SHP77 (cell line): Measurements from ENCODE around the gene KCNJ2.

Experiments
- DNase-seq, 2 experiments: peaks; one replicate each; lab custom pipeline; 2025; lab: John Stamatoyannopoulos, UW

Gene KCNJ2

DNA sequence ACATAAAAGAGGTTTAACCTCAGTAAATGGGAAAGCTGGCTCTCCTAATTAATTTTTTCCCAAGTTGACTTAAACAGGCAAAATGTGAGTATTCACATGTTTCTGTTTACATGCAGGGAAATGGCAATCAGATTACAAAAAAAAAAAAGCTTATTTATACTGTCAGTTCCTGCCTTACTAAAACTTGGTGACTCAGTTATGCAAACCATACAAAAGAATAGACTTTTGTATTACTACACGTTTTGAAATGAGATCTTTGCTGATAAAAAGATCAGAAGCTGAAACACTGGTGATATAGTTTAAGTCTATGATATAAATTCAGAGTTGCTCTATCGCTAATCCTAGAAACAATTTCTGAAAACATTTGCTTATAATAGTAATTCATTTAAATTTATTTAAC is 9.4 kb upstream of the KCNJ2 start:
- no peak for DNase-seq

DNA sequence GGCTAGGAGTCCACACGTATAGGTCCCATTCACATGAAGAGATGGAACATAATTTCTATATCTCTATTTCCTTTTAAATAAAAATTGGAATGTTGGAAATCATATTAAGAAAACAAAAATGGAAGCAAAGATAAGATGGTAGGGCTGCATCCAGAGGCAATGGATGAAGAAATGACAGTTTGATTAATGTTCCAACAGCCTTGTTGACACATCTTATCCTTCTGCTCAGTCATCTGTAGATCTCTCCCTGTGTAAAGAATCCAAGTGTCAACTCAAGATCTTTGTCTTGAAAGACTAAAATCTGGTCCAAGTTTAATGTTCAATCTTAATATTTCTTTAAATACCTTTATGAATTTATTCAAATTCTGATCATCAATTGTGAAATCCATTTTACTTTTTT is 7.8 kb upstream of the KCNJ2 start:
- DNase-seq: no peak

DNA sequence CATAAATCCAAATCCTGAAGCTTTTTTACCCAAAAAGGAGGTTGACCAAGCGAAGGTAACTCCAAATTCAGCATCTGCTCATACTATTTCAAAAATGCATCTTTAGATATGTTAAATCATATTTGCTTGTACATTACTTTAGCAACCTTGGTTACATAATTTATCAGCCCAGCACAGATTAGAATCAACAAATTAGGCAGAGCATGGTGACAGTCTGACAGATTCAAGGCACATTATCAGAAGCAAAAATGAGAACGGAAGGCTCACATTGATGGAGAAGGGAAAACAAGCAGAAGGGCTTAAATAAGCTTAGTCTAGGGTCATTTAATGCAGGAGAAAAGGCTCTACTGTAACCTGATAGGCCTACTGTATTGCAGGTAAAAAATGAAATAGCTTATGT is 3.9 kb upstream of the KCNJ2 start:
- DNase-seq: no peak

DNA sequence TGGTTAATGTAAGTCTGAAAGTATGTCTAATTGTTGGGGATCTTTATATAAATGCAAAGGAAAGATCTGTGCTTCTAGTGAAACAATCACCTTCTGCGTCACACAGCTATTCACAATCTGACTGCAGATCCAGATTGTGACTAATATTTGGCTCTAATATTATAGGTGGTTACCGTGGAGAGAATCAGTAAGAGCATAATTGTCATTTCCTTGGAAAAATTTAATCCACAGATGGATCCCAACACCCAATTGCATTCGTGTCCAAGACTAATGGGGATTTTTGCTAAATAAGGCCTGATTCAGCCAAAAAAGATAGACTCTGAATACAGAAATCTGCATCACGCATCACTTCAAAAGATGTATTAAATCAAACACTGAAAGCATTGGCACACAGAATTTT is 2.7 kb upstream of the KCNJ2 start:
- no peak for DNase-seq

DNA sequence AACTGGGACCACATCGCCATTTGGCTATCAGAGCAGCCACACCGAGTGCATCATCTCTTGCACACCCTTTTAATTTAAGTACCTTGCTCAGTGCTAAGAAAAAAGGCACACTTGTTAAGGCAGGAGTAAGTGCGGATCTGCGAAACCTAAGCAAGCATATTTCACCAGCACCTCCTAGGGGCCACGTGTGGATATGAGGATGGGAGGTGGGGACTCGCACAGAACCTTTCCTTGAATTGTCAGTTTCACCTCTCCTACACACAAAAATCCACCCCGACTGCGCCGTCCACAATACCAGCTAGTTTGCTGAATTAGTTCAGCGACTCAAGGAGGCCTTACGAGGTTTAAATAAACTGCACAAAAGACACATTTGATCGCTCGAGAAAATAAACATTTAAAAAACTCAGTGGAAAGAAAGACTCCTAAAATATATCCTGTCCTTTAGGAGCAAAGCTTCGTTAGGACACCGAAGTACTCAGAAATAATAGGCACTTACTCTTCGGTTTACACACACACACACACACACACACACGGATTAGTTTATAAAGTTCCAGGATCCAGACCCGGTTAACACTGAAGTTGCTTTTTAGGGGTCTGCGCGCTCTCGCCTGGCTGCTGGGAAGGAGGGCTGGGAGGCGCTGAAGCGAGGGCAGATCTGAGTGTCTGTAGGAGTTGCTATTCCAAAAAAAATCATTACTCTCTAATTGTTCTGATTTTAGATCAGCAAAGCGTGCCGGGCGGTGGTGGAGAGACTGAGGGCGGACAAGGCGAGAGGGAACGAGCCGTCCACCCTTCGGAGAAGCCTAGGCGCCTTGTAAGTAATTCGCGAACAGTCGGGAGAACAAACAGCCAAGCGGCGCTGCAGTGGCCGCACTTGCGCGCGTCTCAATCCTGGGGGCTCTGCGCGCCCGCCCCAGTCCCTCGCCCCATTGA is 1.0 kb upstream of the KCNJ2 start:
- DNase-seq: peak; percentile 71 to 73

DNA sequence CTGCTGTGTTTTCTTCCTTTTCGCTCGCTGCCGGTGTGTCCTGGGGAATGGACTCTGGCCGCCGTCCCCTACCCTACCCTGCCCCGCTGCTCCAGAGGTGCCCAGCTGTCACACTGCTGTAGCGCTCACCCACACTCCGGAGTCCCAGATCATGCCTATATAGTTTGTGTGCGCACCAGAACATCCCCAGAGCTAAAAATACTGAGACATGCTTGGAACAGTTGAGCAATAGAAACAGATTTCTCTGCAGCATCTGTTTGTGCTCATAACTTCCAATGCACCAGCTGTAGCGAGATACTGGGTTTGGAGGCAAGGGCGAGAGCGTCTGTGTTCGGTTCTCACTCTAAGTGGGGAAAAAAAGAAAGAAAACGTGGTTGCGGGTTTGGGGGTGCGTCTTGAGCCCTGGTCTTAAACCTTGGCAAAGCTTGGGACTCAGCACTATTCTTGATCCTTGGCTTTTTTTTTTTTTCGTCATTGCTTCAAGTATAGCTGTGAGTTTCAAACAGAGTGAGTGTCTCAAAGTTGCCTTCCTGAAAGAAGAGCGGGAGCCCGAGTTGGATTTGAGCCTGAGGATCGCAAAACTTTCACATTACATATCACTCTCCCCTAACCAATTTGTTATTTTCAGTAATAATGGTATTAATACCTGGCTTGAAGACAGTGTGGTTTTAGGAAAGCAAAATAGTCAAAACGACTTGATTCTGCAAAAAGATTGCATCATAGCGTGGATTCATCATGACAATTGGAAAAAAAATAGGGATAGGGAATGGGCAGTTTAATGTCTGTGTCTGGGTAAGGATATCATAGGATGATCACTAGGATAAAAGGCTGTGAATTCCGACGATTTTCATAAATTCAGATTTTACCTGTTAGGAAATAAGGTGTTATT is 621 bp downstream of the KCNJ2 start:
- peak in 1 of 2 experiments; percentile 11 for DNase-seq

DNA sequence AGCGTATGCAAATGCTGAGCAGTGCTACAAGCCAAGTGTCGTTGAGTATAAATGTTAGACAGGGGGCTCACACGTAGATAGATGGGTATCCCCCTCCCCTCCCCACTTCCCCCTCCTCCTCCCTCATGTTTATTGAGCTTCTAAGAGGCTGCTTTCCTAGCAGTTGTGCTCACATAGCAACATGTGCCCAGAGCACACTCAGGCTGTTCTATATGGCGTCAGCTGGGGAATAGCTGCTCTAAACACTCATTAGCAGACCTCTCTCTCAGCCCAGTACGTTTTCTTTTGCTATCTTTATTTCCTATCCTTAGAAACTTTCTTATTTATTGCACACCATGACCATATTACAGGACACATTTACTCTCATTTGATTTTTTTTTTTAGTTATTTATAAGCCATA is 1.8 kb downstream of the KCNJ2 start:
- DNase-seq: peak; percentile 64 to 70

DNA sequence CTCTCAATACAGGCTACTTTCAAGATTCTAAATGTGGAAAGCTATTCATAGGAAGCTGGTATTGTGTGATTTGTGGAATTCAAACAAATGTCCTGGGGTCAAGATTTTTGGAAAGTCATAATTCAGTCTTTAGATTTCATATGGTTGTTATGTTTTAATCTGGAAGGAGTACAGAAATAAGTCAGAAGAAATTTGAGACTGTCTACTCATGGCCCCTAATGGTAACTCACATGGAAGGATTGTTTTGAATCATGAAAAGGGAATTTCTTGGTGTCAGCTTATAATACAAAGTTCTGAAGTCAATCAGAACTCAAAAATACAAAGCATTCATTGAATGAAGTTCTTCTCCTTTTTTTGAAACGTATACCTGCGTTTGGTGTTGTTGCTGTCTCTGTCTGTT is 3.1 kb downstream of the KCNJ2 start:
- no peak for DNase-seq

DNA sequence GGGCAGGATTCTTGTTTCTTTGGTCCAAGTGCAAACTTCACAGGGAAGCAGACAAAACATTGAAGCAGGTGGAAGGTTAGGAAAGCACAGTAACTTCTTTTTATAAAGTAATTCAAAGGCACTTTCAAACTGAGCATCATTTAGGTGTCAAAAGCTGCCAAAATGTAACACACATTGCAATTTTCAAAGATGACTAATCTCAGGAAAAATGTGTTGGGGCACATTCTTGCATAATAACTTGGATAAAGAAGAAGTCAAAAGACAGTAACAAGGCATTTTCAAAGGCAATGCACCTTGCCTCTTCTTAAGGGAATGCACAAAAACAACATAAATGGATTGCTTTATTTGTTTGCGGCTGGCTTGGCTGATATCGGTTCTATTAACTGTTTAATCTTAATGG is 3.6 kb downstream of the KCNJ2 start:
- no peak for DNase-seq

DNA sequence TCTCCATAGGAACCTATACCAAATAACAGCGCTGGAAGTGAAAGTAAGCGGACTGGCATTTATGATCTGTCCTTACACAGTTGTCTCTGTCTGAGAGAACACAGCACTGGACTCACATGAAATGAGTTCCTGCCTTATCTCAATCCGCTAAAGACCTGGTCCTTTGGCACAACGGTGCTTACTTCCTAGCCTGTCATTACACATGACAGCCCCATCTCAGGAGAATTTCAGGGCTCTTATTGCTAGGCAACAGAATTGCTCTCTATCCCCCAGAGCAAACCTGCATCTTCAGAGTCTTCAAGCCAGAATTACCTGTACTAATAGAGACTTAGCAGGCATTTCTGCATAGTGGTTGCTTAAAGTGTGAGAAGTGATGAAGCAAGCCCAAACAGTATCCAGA is 4.3 kb downstream of the KCNJ2 start:
- no peak for DNase-seq

DNA sequence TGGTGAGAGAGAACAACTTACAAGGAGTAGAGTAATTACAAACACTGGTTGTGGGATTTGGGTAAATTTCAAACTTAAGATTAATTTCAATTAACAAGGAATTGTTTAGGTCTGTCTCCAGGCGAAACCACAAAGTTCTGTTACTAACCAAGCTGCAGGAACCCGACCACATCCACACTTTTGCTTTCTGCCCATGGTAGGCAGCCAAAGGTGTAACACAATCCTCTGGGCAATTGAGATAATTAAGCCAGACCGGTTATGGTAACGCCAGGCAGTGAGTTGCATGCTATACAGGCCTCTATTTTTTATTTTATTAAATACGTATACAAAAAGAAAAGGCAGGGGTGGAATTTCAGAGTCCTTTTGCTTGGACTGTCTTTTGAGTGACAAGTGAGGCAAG is 12.0 kb downstream of the KCNJ2 start:
- DNase-seq: no peak

DNA sequence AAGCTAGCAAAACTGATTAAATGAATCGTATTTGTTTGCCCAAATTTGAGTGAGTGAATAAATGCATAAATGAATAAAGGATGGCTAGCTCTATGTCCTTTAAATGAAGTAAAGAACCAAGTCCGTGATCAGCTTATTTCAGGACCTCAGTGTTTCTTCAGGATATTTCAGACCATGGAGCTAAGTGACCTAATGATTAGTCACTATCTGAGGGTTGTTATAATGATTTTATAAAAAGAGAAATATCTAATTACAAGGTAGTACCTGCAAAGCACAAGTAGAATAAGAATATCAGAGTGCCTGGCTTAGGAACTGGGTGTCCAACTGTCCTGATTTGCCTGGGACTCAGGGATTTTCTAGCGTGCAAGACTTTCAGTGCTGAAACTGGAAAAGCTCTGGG is 12.5 kb downstream of the KCNJ2 start:
- no peak for DNase-seq

DNA sequence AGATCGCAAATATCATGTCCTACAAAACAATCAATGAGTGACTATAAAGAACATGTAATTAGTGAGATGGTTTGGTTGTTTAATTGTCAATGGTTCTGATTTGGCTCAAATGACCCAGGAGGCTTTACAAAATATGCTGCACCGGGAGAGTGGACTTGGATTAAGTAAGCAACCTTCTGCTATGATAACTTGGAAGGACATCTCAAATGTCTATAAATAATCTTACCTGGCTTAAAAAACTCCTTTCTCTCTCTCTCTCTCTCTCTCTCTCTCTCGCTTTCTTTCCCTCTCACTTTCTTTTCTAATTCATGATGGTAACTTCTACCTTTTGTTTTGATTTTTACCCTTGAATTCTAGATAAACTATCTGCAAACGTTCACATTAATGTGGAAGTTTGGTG is 14.2 kb downstream of the KCNJ2 start:
- DNase-seq: no peak

DNA sequence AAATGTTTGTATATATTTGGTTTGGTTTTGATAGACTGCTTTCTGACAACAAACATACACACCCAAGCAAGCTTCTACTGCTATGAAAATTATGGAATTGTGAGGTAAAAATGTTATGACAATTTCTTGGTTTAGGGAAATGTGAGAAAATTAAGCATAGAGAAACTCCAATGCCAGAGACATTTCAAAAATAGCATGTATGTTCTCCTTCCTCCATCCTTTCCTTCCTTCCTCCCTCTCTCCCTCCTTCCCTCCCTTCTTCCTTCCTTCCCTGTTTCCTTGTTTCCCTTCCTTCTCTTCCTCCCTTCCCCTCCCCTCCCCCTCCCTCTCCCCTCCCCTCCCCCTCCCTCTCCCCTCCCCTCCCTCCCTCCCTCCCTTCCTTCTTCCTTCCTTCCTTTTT is 14.9 kb downstream of the KCNJ2 start:
- no peak for DNase-seq

DNA sequence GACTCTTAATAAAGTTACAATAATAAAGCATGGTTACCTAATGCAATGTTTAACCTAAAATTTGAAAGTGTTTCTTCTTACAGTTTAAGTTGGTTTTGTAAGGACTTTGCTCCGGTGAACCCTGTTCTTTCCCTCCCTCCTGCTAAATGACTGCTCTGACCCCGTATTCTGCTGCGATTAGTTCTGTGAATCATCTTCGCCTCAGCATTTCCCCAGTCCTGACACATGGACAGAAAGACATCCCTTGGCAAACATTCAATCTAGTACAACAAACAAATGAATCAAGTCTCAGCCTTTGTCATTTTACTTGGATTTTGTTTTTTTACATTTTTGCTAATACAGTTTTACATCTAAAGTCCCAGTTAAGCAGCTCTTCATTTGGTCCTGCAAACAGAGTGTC is 15.4 kb downstream of the KCNJ2 start:
- DNase-seq: no peak

DNA sequence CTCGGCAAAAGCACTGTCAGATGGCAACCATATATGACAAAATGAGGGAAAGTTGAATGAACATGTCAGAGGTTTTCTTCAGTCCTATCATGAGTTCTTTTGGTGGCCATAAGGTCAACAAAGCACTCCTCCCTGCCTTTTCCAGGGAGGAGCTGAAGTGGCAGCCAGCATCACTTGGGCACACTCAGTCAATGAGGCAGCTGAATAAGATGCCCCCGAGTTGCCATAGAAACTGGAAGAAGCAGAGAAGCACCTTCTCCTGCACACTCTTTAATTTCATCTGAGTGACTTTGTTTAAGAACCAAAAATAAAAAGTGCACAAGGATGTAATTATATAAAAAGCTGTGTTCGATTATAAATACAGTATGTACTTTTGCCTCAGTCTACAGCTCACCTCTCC is 16.0 kb downstream of the KCNJ2 start:
- no peak for DNase-seq

DNA sequence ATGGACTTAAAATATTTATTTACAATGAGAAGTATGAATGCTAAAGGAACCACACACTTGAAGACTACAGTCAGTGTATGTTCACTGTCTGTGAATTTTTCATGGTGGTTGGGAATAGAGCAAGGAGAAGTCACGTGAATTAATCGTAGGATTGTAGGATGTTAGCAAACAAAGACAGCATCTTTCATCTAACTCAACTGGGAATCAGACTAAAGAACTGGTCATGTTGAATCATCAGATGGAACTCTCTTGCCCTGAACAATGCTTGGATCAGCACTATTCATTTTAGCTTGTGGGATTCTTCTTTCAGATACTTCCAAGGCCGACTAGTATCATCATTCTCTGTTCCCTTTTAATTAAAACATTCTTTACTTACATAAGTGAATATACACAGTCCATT is 18.1 kb downstream of the KCNJ2 start:
- no peak for DNase-seq

DNA sequence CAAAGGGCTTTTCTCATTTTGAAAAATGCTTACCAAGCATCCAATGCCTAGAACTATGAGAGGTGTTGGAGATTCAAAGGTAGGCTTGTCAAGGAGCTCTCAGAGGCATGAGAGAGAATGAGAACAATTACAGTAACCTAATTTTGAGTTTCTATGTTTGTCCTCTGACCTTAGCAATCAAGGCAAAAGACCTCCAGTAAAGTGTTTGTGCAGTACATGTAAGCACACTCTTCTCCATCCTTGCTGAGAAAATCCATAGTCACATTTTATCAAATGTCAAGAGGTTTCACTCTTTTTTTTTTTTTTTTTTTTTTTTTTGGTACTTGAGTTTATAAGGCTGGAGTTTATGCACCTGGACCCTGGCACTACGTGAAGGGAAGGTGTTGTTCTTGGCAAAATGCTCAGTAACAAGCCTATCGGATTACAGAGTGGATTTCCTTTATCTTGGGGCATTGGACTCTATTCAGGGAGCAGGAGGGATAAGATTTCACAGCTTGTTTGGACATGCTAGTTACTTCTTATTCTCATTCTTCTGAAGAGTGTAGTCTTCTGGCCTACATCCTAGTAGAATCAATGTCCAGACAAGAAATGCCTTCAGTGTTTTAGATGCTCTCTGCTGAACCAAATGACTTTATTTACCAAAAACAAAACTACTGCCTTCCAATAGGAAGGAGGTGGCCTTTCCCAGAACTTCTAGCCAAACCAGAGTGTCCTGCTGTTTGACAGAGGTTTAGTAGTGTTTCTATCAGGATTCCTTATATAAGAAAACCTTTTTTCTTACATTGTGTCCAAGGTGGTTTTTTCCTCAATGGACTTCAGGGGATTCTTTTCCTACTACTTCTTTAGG is 21.9 kb downstream of the KCNJ2 start:
- DNase-seq: peak in 1 of 2 experiments; percentile 12

DNA sequence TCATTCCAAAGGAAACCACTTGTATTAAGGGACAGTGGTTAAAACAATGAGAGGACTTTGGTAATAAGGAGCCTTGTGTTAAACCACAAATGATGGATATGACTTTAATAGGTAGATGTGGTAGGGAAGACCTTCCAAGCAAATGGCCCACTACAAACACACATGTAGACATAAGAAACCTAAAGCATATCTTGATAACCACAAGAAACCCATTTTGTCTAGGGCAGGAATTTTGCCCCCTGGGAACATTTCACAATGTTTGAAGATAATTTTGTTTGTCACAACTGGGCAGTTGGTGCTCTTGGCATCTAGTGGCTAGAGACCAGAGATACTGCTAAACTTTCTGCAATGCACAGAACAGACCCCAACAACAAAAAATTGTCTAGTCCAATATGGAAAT is 25.8 kb downstream of the KCNJ2 start:
- no peak for DNase-seq

DNA sequence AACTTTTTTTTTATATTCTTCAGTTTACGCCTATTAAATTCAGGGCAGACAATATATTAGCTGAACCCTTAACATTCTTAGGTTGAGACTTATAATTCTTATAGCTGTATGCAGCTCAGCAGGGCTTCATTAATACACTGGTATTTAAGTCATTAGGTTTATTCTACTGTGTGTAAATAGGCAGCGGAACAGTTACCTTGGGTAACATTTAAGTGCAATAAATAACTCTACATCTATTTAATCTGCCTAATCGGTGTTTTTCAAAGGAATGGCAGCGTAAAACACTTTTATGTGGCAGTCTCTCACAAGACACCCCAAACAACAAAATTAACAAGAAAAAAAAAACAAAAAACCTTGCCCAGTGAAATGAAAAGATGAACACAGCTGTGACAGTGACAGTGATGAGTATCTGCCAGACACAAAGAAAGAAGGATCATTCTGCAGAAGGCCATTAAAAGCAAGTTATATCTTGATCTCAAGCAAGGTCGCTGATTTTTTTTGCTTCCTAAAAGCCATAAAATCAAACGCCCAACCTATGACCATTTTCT is 32.6 kb downstream of the KCNJ2 start:
- no peak for DNase-seq

DNA sequence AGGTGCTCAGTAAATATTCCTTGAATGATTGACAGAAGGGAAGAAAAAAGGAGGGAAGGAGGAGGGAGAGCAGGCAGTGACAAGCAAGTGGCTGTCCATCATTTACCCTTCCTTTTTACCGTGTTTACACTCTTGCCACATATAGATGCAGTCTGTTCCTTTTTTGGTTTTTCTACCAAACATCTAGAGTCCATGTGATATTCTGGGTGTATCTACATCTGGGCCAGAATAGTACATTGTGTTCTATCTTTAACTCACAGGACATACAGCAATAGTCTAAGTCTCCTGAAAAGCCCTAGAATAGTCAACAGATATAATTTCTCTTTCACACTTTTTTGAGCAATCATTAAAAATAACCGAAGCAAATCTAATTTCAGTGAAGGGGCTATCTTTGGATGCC is 33.5 kb downstream of the KCNJ2 start:
- DNase-seq: no peak

DNA sequence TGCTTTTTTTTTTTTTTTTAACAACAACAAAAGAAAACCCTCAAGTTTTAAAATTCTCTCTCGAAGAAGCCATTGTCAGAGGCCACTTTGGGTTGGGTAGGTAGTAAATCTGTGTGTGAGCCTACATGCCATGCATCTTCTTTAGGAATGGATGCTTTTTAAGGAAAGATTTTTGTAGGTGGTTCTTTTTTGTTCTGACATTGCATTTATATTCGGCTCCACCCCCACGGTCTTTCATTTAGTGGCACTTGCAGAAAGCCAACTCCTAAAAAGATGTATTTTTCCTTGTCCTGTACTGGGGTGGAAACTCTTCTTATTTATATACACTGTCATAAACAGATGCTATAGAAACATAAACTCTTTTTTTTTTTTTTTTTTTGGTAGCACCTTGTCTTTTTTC is 35.1 kb downstream of the KCNJ2 start:
- no peak for DNase-seq
